Skeletal muscle satellite cell (primary cell): ENCODE results near the gene SNCB.

ENCODE experiments used
- H3K27me3 ChIP-seq: 2 replicates; pipeline ENCODE4 v1.7.0; 2013; ENCODE audit warnings: low read length; ENCODE audit not compliant: control insufficient read depth, insufficient read depth
- H3K36me3 ChIP-seq: 2 replicates; pipeline ENCODE4 v1.7.0; 2013; ENCODE audit warnings: mild to moderate bottlenecking, control low read depth, low read length; ENCODE audit not compliant: insufficient read depth
- H3K4me1 ChIP-seq: 2 replicates; pipeline ENCODE4 v1.7.0; 2013; ENCODE audit warnings: low read length; ENCODE audit not compliant: control insufficient read depth, insufficient read depth
- H3K4me2 ChIP-seq: 2 replicates; pipeline ENCODE4 v1.7.0; 2013; ENCODE audit warnings: mild to moderate bottlenecking, low read length
- H3K4me3 ChIP-seq: 2 replicates; pipeline ENCODE4 v1.7.0; 2013; ENCODE audit warnings: low read length
- H3K9ac ChIP-seq: 2 replicates; pipeline ENCODE4 v1.7.0; 2013; ENCODE audit warnings: mild to moderate bottlenecking, low read depth, low read length, moderate library complexity
- H3K9me3 ChIP-seq: replicated peaks from 2 replicates; pipeline ENCODE4 v1.7.0; 2013; ENCODE audit warnings: mild to moderate bottlenecking, control low read depth, low read length

Gene SNCB

GRCh38 chr5:176627582-176627981, 2.8 kb downstream of the SNCB start:
- H3K27me3 ChIP-seq = peaks cover 82% of the 10 kb centered on the region
- peaks cover 8% of the 10 kb centered on the region for H3K4me1 ChIP-seq

GRCh38 chr5:176626876-176627236, 3.5 kb downstream of the SNCB start:
- Histone ChIP-seq H3K27me3 (peaks cover 80% of the 10 kb centered on the region), H3K4me1 (peaks cover 10% of the 10 kb centered on the region), H3K36me3 (no peaks in the 10 kb centered on the region), H3K4me3 (no peak overlapping the region), H3K4me2 (no peak overlapping the region), H3K9ac (no peak overlapping the region), H3K9me3 (no peaks in the 10 kb centered on the region)

More at GRCh38 chr5:176627582-176627981, 2.8 kb downstream of the SNCB start:
- no peaks in the 10 kb centered on the region for H3K36me3 ChIP-seq
- H3K4me3 ChIP-seq = no peak overlapping the region
- no peak overlapping the region for H3K9ac ChIP-seq
- no peaks in the 10 kb centered on the region for H3K9me3 ChIP-seq
- H3K4me2 ChIP-seq = no peak overlapping the region

GRCh38 chr5:176625966-176626875, 4.1 kb downstream of the SNCB start:
- no peak overlapping the region for H3K9ac ChIP-seq
- no peak overlapping the region for H3K4me2 ChIP-seq
- H3K4me3 ChIP-seq = no peak overlapping the region
- H3K36me3 ChIP-seq = no peaks in the 10 kb centered on the region
- peaks cover 16% of the 10 kb centered on the region for H3K4me1 ChIP-seq
- H3K27me3 ChIP-seq = peaks cover 80% of the 10 kb centered on the region
- no peaks in the 10 kb centered on the region for H3K9me3 ChIP-seq

GRCh38 chr5:176625512-176625911, 4.8 kb downstream of the SNCB start:
- Histone ChIP-seq H3K9me3 (no peaks in the 10 kb centered on the region), H3K9ac (no peak overlapping the region), H3K4me1 (peaks cover 22% of the 10 kb centered on the region), H3K36me3 (no peaks in the 10 kb centered on the region), H3K4me3 (no peak overlapping the region), H3K4me2 (no peak overlapping the region), H3K27me3 (peaks cover 80% of the 10 kb centered on the region)

GRCh38 chr5:176624938-176625337, 5.4 kb downstream of the SNCB start:
- H3K4me2 ChIP-seq = no peak overlapping the region
- no peaks in the 10 kb centered on the region for H3K36me3 ChIP-seq
- H3K4me1 ChIP-seq = peaks cover 23% of the 10 kb centered on the region
- no peak overlapping the region for H3K4me3 ChIP-seq
- H3K9me3 ChIP-seq = no peaks in the 10 kb centered on the region
- no peak overlapping the region for H3K9ac ChIP-seq
- H3K27me3 ChIP-seq = peaks cover 80% of the 10 kb centered on the region

GRCh38 chr5:176624142-176624541, 6.2 kb downstream of the SNCB start:
- Histone ChIP-seq H3K4me3 (no peak overlapping the region), H3K9me3 (no peaks in the 10 kb centered on the region), H3K4me2 (no peak overlapping the region), H3K36me3 (no peaks in the 10 kb centered on the region), H3K9ac (no peak overlapping the region), H3K4me1 (peaks cover 26% of the 10 kb centered on the region), H3K27me3 (peaks cover 78% of the 10 kb centered on the region)

- H3K4me1 ChIP-seq = peaks cover 30% of the 10 kb centered on the region
- no peak overlapping the region for H3K9ac ChIP-seq
- H3K4me2 ChIP-seq = no peak overlapping the region
- no peaks in the 10 kb centered on the region for H3K36me3 ChIP-seq
- H3K27me3 ChIP-seq = peaks cover 69% of the 10 kb centered on the region
- H3K4me3 ChIP-seq = no peak overlapping the region
- H3K9me3 ChIP-seq = no peaks in the 10 kb centered on the region
Observed at GRCh38 chr5:176621661-176622079, 8.7 kb downstream of the SNCB start.

GRCh38 chr5:176620333-176620981, 9.9 kb downstream of the SNCB start:
- H3K9me3 ChIP-seq = no peaks in the 10 kb centered on the region
- no peaks in the 10 kb centered on the region for H3K36me3 ChIP-seq
- peaks cover 57% of the 10 kb centered on the region for H3K27me3 ChIP-seq
- H3K9ac ChIP-seq = no peak overlapping the region
- peaks cover 37% of the 10 kb centered on the region for H3K4me1 ChIP-seq
- H3K4me3 ChIP-seq = peak overlapping the region; percentile 36
- peak overlapping the region; percentile 79 for H3K4me2 ChIP-seq

GRCh38 chr5:176619569-176620332, 10.6 kb downstream of the SNCB start:
- Histone ChIP-seq H3K4me2 (peak overlapping the region; percentile 79), H3K27me3 (peaks cover 52% of the 10 kb centered on the region), H3K9me3 (no peaks in the 10 kb centered on the region), H3K9ac (no peak overlapping the region), H3K4me1 (peaks cover 43% of the 10 kb centered on the region), H3K36me3 (no peaks in the 10 kb centered on the region), H3K4me3 (peak overlapping the region; percentile 42)

- Histone ChIP-seq H3K27me3 (peaks cover 49% of the 10 kb centered on the region), H3K4me2 (peak overlapping the region; percentile 79), H3K9me3 (no peaks in the 10 kb centered on the region), H3K36me3 (no peaks in the 10 kb centered on the region), H3K4me1 (peaks cover 48% of the 10 kb centered on the region), H3K4me3 (peak overlapping the region; percentile 55), H3K9ac (no peak overlapping the region)
Observed at GRCh38 chr5:176619203-176619568, 11.1 kb downstream of the SNCB start.

GRCh38 chr5:176618783-176619182, 11.6 kb downstream of the SNCB start:
- peaks cover 52% of the 10 kb centered on the region for H3K4me1 ChIP-seq
- H3K9me3 ChIP-seq = no peaks in the 10 kb centered on the region
- H3K36me3 ChIP-seq = no peaks in the 10 kb centered on the region
- peak overlapping the region; percentile 74 for H3K4me2 ChIP-seq
- no peak overlapping the region for H3K9ac ChIP-seq
- H3K4me3 ChIP-seq = peak overlapping the region; percentile 55
- peaks cover 45% of the 10 kb centered on the region for H3K27me3 ChIP-seq
